ENCODE measurements around the gene ISG15.
A peak's percentile ranks its signal among the peaks of the same experiment; 100 is the strongest.
"Not testable (repeated sequence)": the region's sequence is repeated elsewhere in the genome, so short reads cannot be mapped to it uniquely, and the experiment has no call there.

The ISG15 gene

GRCh38 chr1:1012736-1013104 lies 577 bp upstream of the ISG15 start:
- DNase-seq (ENCODE audit: low read depth in 2 of 2): not testable (repeated sequence)

DNA sequence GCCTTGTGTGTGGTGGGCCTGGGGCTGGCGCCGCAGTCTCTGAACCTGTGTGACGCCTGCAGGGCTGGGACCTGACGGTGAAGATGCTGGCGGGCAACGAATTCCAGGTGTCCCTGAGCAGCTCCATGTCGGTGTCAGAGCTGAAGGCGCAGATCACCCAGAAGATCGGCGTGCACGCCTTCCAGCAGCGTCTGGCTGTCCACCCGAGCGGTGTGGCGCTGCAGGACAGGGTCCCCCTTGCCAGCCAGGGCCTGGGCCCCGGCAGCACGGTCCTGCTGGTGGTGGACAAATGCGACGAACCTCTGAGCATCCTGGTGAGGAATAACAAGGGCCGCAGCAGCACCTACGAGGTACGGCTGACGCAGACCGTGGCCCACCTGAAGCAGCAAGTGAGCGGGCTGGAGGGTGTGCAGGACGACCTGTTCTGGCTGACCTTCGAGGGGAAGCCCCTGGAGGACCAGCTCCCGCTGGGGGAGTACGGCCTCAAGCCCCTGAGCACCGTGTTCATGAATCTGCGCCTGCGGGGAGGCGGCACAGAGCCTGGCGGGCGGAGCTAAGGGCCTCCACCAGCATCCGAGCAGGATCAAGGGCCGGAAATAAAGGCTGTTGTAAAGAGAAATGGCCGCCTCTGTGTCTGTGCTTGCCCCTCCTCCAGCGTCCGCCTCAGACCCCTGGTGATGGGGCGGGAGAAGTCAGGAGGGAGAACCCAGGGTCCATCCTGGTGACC lies 788 bp downstream of the ISG15 start:
- no peak for DNase-seq (ENCODE audit: low read depth in 2 of 2)

DNA sequence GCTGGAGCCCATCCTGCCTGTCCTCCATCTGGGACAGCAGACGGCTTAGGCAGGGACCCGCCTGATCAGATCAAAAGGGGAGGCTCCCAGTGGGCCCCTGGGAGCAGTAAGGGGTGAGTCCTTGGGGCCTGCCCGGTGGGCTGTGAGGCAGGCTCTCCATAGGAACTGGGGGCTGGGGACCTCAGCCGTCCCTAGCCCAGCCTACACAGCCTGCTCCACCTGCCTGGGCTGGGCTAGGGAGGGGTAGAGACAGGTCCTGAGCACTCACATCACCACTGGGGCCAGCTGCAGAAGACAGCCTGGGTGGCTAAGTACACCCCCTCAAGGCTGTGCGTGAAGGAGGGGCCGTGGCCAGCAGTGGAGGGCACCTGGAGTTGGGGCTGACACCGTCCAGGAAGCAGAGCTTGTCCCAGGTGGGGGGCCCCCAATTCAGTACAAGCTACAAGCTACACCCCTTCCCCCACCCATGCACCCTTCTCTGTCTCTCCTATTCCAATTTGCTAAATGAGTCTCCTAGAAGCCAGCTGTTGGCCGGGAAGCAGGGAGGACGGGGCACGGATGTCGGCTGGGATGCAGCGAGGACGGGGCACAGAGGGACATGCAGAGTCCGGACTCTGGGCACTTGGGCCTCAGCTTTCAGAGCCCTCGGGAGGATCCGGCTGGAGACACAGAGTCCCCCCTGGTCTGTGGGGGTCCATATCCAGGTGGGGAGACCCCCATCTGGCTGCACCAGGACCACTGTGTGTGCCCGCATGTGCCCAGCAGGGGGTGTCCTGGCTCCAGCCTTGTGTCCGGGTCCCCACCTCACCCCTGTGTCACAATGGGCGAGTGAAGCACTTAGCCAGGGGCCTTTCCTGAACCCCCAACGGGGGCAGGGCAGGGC lies 1.7 kb downstream of the ISG15 start:
- no peak for DNase-seq (ENCODE audit: low read depth in 2 of 2)

GRCh38 chr1:1017397-1018320 lies 4.4 kb downstream of the ISG15 start:
- DNase-seq (ENCODE audit: low read depth in 2 of 2): not testable (repeated sequence)

- not testable (repeated sequence) for DNase-seq (ENCODE audit: low read depth in 2 of 2)
Measured at GRCh38 chr1:1018321-1018685, 5.0 kb downstream of the ISG15 start.

GRCh38 chr1:1019122-1019999 lies 6.1 kb downstream of the ISG15 start:
- DNase-seq (ENCODE audit: low read depth in 2 of 2): peak; percentile 53 to 69

- no peak for DNase-seq (ENCODE audit: low read depth in 2 of 2)
Measured at GRCh38 chr1:1020000-1020404, 6.7 kb downstream of the ISG15 start, which contains the start of gene AGRN. Gene AGRN (plus strand): TSS chr1:1020120. CDS start chr1:1020173, 53 bp downstream.

GRCh38 chr1:1020415-1021009 lies 7.2 kb downstream of the ISG15 start:
- DNase-seq (ENCODE audit: low read depth in 2 of 2): no peak

DNA sequence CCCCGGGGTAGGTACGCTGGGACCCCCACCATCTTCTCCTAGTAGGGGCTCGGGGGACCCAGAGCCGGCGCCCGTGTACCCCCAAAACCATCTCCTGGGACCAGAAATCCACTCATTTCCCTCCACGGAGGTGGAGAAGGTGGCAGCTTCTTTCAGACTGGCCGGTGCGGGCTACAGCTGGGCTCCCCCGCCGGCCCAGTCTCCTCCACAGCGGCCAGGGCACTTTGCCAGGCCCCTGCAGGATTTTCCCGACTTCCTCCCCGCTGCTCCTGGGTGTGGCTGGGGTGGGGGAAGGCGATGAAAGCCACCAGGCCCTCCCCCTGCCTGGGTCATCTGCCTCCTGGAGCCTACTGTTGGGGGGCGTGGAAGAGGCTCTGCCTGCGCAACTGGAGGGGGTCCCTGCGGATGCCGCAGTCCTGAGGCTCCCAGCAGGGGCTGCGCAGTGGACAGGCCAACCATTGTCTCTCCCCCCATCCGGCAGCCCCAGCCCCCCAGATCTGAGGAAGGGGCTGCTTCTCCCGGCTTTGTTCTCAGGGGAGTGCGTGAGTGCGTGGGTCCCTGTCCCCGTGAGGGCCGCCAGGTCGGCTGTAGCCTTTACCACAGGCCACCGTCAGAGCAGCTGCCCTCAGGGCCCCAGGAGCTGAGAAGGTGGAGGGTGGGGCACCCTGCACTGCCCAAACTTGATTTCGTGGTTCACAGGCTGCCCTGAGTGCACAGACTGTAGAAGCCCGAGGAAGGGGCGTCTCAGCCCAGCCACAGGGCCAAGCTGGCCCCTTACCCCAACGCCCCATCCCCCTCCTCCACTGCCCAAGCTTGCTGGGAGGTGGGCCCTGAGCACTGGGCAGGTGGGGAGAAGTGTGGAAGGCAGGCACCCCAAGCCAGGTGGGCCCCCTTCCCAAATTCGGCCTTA lies 8.0 kb downstream of the ISG15 start:
- no peak for DNase-seq (ENCODE audit: low read depth in 2 of 2)

GRCh38 chr1:1021920-1022259 lies 8.6 kb downstream of the ISG15 start:
- DNase-seq (ENCODE audit: low read depth in 2 of 2): no peak

DNA sequence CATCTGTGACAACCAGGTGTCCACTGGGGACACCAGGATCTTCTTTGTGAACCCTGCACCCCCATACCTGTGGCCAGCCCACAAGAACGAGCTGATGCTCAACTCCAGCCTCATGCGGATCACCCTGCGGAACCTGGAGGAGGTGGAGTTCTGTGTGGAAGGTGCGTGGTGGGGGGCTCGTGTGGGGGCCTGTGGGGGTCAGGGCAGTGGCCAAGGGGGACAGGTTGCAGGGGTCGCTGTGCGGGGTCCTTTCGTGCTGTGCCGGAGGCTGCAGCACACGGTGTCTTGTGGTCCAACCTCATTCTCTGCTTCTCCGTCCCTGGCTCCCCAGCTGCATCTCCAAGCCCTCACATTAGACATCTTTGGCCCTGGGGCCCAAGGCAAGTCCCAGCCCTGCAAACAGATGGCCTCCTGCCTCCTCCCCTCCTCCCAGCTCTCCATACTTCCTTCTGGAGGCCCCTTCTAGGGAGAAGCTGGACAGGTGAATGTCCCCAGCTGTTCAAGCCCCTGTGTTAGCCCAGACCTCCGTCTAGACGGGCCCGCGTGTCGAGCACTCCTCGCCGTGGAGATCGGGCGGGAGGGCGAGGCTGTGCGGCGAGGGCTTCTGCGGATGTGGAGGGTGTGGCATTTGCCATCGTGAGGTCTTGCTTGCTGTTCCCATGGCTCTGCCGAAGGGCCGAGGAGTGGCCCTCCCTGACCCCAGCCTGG lies 9.2 kb downstream of the ISG15 start:
- no peak for DNase-seq (ENCODE audit: low read depth in 2 of 2)

GRCh38 chr1:1023700-1024099 lies 10.4 kb downstream of the ISG15 start:
- no peak for DNase-seq (ENCODE audit: low read depth in 2 of 2)

- no peak for DNase-seq (ENCODE audit: low read depth in 2 of 2)
Measured at GRCh38 chr1:1024149-1024770, 11.0 kb downstream of the ISG15 start.

DNA sequence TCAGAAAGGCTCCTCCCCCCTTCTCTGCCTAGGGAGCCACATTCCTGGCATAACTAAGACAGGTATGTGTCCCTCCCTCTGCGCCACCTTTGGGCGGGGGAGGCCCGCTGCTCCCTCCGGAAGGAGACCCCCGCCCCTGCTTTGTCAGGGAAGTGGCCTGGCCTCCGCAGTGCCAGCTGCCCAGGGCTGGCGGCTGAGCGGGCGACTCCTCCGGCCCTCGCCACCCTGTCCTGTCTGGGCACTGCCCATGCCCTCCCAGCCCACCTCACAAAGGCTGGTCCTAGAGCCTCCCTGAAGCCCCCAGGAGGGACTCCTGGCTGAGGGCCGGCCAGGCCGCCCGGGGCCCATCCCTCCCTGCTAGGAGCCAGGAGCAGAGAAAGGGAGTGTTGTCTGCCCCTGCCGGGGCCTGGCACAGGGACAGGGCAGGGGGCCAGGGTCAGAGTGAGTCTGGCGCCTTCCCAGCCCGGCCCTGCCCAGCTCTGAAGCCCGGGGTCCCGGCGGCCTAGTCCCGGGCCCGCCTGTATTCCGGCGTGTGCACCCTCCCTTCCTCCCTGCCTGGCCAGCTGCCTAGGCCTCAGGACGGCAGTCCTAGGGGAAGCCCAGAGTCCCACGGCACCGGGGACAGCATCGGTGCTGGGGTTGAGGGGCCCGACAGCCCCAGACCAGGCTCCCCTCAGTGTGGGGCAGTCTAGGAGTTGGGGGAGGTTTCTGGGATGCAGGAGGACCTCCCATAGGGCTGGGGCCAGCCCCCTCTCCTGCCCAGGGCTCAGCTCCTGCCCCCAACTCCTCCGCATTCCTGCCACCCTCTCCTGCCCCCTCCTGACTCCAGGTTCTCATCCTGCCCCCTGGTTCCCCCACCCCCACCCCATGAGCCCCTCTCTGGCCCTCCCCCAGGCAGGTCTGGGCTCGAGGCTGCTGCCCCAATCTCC lies 11.7 kb downstream of the ISG15 start:
- no peak for DNase-seq (ENCODE audit: low read depth in 2 of 2)

- DNase-seq (ENCODE audit: low read depth in 2 of 2): no peak
Measured at GRCh38 chr1:1025730-1026129, 12.4 kb downstream of the ISG15 start.

DNA sequence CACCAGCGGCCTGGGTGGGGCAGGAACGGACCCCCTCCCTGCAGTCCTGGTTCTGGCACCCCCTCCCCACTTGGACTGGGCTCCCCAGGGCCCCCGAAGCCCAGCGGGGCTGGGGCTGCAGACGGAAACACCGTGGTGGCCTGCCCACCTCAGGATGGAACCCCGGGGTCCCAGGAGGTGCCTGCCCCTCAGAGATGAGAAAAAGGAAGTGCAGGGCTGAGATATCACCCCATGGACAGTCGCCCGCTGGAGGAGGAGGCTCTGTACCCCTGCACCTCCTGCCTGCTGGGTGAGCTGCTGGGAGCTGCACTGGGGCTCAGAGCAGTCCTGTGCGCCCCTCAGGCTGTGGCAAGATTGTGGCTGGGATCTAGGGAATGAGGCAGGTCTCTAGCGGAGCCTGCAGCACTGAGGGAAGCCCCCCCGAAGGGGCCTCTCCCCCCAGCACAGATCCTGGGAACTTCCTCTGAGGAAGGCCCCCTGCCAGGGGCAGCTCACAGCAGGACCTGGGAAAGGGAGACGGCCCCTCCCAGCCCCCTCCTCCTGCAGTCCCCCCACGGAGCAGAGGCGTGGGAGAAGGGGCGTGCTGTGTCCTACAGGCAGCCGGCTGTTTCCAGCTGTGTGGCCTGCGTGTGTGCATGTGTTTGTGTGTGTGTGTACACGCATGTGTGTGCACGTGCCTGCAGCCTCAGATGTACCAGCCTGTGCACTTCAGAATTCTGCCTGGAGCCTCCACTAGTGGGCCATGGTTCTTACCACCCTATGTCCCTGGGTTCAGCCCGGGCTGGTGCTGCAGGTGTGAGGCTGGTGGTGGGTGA lies 13.5 kb downstream of the ISG15 start:
- DNase-seq (ENCODE audit: low read depth in 2 of 2): no peak

GRCh38 chr1:1027791-1028190 lies 14.5 kb downstream of the ISG15 start:
- DNase-seq (ENCODE audit: low read depth in 2 of 2): no peak

Data from stimulated activated CD4-positive, alpha-beta T cell treated with anti-CD3 and anti-CD28 coated beads, Interleukin-12 subunit alpha, Interleukin-12 subunit beta, amount 100 ng/mL, for 24 hours (primary cell).